Measurements from ENCODE around the gene NBEA.
A peak's percentile ranks its signal among the peaks of the same experiment; 100 is the strongest.
"Not testable (repeated sequence)": the region's sequence is repeated elsewhere in the genome, so short reads cannot be mapped to it uniquely, and the experiment has no call there.

NBEA gene

GRCh38 chr13:34941835-34942731 lies at the start of gene NBEA:
Gene NBEA, plus strand, starts transcription at chr13:34942270. Its CDS starts 551 bp downstream, at chr13:34942821.
- peak; percentile 71 for DNase-seq (ENCODE audit: low spot score)

- no peak for DNase-seq (ENCODE audit: low spot score)
Measured at GRCh38 chr13:34894756-34895155, 47.3 kb upstream of the NBEA start.

GRCh38 chr13:34897220-34897619 lies 44.9 kb upstream of the NBEA start:
- no peak for DNase-seq (ENCODE audit: low spot score)

GRCh38 chr13:34899888-34900287 lies 42.2 kb upstream of the NBEA start:
- no peak for DNase-seq (ENCODE audit: low spot score)

GRCh38 chr13:34900288-34900739 lies 41.8 kb upstream of the NBEA start:
- no peak for DNase-seq (ENCODE audit: low spot score)

- no peak for DNase-seq (ENCODE audit: low spot score)
Measured at GRCh38 chr13:34901572-34901971, 40.5 kb upstream of the NBEA start.

- no peak for DNase-seq (ENCODE audit: low spot score)
Measured at GRCh38 chr13:34911159-34911558, 30.9 kb upstream of the NBEA start.

- no peak for DNase-seq (ENCODE audit: low spot score)
Measured at GRCh38 chr13:34913040-34913439, 29.0 kb upstream of the NBEA start.

GRCh38 chr13:34914416-34914815 lies 27.7 kb upstream of the NBEA start:
- no peak for DNase-seq (ENCODE audit: low spot score)

- DNase-seq (ENCODE audit: low spot score) = no peak
Measured at GRCh38 chr13:34926508-34926907, 15.6 kb upstream of the NBEA start.

- not testable (repeated sequence) for DNase-seq (ENCODE audit: low spot score)
Measured at GRCh38 chr13:34928676-34929075, 13.4 kb upstream of the NBEA start.

- no peak for DNase-seq (ENCODE audit: low spot score)
Measured at GRCh38 chr13:34931572-34931971, 10.5 kb upstream of the NBEA start.

GRCh38 chr13:34933349-34933748 lies 8.7 kb upstream of the NBEA start:
- DNase-seq (ENCODE audit: low spot score) = no peak

- DNase-seq (ENCODE audit: low spot score) = no peak
Measured at GRCh38 chr13:34933786-34934185, 8.3 kb upstream of the NBEA start.

GRCh38 chr13:34935841-34936240 lies 6.2 kb upstream of the NBEA start:
- DNase-seq (ENCODE audit: low spot score) = no peak

- DNase-seq (ENCODE audit: low spot score) = no peak
Measured at GRCh38 chr13:34939771-34940170, 2.3 kb upstream of the NBEA start.

- DNase-seq (ENCODE audit: low spot score) = no peak
Measured at GRCh38 chr13:34941436-34941834, 635 bp upstream of the NBEA start.

- DNase-seq (ENCODE audit: low spot score) = no peak
Measured at GRCh38 chr13:34942732-34943435, 814 bp downstream of the NBEA start.

- no peak for DNase-seq (ENCODE audit: low spot score)
Measured at GRCh38 chr13:34943436-34944273, 1.6 kb downstream of the NBEA start.

- no peak for DNase-seq (ENCODE audit: low spot score)
Measured at GRCh38 chr13:34944274-34944634, 2.2 kb downstream of the NBEA start.

- no peak for DNase-seq (ENCODE audit: low spot score)
Measured at GRCh38 chr13:34944751-34945150, 2.7 kb downstream of the NBEA start.

- no peak for DNase-seq (ENCODE audit: low spot score)
Measured at GRCh38 chr13:34951528-34951927, 9.5 kb downstream of the NBEA start.
